Measurements from ENCODE around the gene CYP17A1. TPM values are rescaled to one million over a fixed set of nuclear protein-coding genes. Genes with fewer than 3 reads are reported as not detected.
"Not testable (repeated sequence)": the region's sequence is repeated elsewhere in the genome, so short reads cannot be mapped to it uniquely, and the experiment has no call there.

CYP17A1 gene
- polyA plus RNA-seq, 1 donor = 0.60 TPM

GRCh38 chr10:102835007-102835482, 2.2 kb downstream of the CYP17A1 start:
- peaks cover 12% of the 10 kb centered on the region for H3K9me3 ChIP-seq (ENCODE audit: control insufficient read depth, low read depth, low read length)
- H3K27me3 ChIP-seq (ENCODE audit: control insufficient read depth, insufficient read depth, low read length) = no peaks in the 10 kb centered on the region
- no peaks in the 10 kb centered on the region for H3K36me3 ChIP-seq (ENCODE audit: control insufficient read depth, insufficient read depth, low read length)
- H3K27ac ChIP-seq (ENCODE audit: low read length) = no peak overlapping the region
- no peak overlapping the region for H3K4me3 ChIP-seq (ENCODE audit: low read length)
- peaks cover 2% of the 10 kb centered on the region for H3K4me1 ChIP-seq (ENCODE audit: control insufficient read depth, insufficient read depth, low read length)
- DNase-seq = peak in 1 of 2 donors; percentile 64
- WGBS (ENCODE audit: insufficient coverage, low lambda C conversion rate) = no CpG with 5 or more reads among the region's 11 CpGs

DNA sequence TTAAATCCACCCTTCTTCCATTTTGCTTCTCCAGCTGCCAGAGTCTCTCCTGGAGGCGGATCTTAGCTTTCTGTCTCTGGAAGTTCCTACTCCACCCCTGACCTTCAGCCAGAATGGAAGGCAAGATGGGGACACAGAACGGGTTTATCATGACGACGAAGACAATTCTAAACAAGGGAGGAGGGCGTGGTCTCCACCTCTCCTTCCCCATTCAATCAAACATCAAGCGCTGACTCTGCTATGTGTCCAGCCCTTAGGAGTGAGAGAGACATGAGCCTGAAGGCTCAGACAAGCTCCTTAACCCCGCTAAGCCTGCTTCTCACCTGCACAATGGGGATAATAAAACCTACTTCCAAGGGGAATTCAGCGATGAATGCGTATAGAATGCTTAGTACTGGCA, 3.1 kb downstream of the CYP17A1 start:
- Histone ChIP-seq H3K4me3 (ENCODE audit: low read length) (no peak overlapping the region), H3K27me3 (ENCODE audit: control insufficient read depth, insufficient read depth, low read length) (no peaks in the 10 kb centered on the region), H3K27ac (ENCODE audit: low read length) (no peak overlapping the region), H3K4me1 (ENCODE audit: control insufficient read depth, insufficient read depth, low read length) (peaks cover 2% of the 10 kb centered on the region), H3K36me3 (ENCODE audit: control insufficient read depth, insufficient read depth, low read length) (no peaks in the 10 kb centered on the region), H3K9me3 (ENCODE audit: control insufficient read depth, low read depth, low read length) (peaks cover 12% of the 10 kb centered on the region)
- peak in 1 of 2 donors; percentile 37 for DNase-seq
- WGBS (ENCODE audit: insufficient coverage, low lambda C conversion rate) = 80% methylated on average over 2 of the region's 9 CpGs

GRCh38 chr10:102832987-102833386, 4.2 kb downstream of the CYP17A1 start:
- H3K4me1 ChIP-seq (ENCODE audit: control insufficient read depth, insufficient read depth, low read length) = peaks cover 2% of the 10 kb centered on the region
- H3K27me3 ChIP-seq (ENCODE audit: control insufficient read depth, insufficient read depth, low read length) = no peaks in the 10 kb centered on the region
- no peaks in the 10 kb centered on the region for H3K36me3 ChIP-seq (ENCODE audit: control insufficient read depth, insufficient read depth, low read length)
- no CpG with 5 or more reads among the region's 4 CpGs for WGBS (ENCODE audit: insufficient coverage, low lambda C conversion rate)
- DNase-seq = no peak
- peaks cover 9% of the 10 kb centered on the region for H3K9me3 ChIP-seq (ENCODE audit: control insufficient read depth, low read depth, low read length)
- no peak overlapping the region for H3K4me3 ChIP-seq (ENCODE audit: low read length)
- H3K27ac ChIP-seq (ENCODE audit: low read length) = no peak overlapping the region

- Histone ChIP-seq H3K27me3 (ENCODE audit: control insufficient read depth, insufficient read depth, low read length) (no peaks in the 10 kb centered on the region), H3K36me3 (ENCODE audit: control insufficient read depth, insufficient read depth, low read length) (no peaks in the 10 kb centered on the region), H3K27ac (ENCODE audit: low read length) (no peak overlapping the region), H3K9me3 (ENCODE audit: control insufficient read depth, low read depth, low read length) (peaks cover 2% of the 10 kb centered on the region), H3K4me3 (ENCODE audit: low read length) (no peak overlapping the region), H3K4me1 (ENCODE audit: control insufficient read depth, insufficient read depth, low read length) (peaks cover 2% of the 10 kb centered on the region)
- DNase-seq = no peak
- WGBS (ENCODE audit: insufficient coverage, low lambda C conversion rate) = no CpG with 5 or more reads among the region's 14 CpGs
These were observed 5.0 kb downstream of the CYP17A1 start for GRCh38 chr10:102832248-102832647.

DNA sequence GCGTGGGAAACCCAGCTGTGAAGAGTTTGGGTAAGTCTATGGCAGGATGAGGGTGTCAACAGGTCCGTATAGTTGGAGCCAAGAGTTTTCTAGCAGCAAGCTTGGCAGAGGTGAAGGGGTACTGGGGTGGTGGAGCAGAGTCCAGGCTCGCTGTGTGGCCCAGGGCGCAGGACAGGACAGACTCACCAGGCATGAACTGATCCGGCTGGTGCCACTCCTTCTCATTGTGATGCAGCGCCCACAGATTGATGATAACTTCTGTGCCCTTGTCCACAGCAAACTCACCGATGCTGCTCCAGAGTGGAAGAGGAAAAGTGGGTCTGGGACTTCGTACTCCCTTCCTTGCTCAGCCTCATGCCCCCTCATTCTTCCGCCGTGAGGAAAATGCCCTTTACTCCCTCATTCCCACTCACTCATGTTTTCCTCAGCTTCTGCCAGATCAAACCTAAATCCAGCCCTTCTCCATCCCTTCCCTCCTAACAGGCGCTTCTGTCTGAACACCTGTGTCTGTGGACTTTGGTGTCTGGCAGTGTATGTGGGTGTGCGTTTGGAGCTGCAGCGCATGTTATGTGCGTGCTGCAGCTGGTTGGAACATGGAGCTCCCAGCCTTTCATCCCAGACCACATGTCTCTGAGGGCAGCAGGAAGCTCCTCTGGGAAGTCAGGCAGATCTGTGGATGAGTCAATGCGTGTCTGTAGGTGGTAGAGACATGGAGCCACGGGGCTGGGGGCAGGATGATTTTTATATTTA, 5.7 kb downstream of the CYP17A1 start:
- peaks cover 2% of the 10 kb centered on the region for H3K4me1 ChIP-seq (ENCODE audit: control insufficient read depth, insufficient read depth, low read length)
- no peaks in the 10 kb centered on the region for H3K27me3 ChIP-seq (ENCODE audit: control insufficient read depth, insufficient read depth, low read length)
- H3K4me3 ChIP-seq (ENCODE audit: low read length) = no peak overlapping the region
- DNase-seq = peak; percentile 56 to 71
- no peaks in the 10 kb centered on the region for H3K36me3 ChIP-seq (ENCODE audit: control insufficient read depth, insufficient read depth, low read length)
- WGBS (ENCODE audit: insufficient coverage, low lambda C conversion rate) = no CpG with 5 or more reads among the region's 16 CpGs
- H3K9me3 ChIP-seq (ENCODE audit: control insufficient read depth, low read depth, low read length) = no peaks in the 10 kb centered on the region
- H3K27ac ChIP-seq (ENCODE audit: low read length) = no peak overlapping the region

DNA sequence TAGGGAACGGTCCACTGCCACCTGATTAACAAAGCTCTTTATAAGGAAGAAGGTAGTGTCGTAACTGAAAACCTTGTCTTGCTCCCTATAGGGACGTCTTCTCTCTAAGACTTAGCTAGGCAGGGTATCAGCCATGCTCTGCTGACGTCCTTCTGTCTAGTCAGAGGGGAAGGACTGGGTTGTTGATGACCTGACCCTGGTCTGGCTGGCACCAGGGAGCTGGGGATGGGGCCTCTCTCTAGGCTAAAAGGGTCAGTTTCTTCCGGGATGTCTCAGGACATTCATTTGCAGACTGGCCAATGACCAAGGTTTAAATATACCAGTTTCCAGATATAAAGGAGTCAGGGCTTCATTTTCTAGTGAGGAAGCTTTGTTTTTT, 9.6 kb downstream of the CYP17A1 start:
- no peak overlapping the region for H3K4me3 ChIP-seq (ENCODE audit: low read length)
- H3K27me3 ChIP-seq (ENCODE audit: control insufficient read depth, insufficient read depth, low read length) = no peaks in the 10 kb centered on the region
- no peaks in the 10 kb centered on the region for H3K4me1 ChIP-seq (ENCODE audit: control insufficient read depth, insufficient read depth, low read length)
- H3K27ac ChIP-seq (ENCODE audit: low read length) = no peak overlapping the region
- WGBS (ENCODE audit: insufficient coverage, low lambda C conversion rate) = no CpG with 5 or more reads among the region's 5 CpGs
- H3K9me3 ChIP-seq (ENCODE audit: control insufficient read depth, low read depth, low read length) = no peaks in the 10 kb centered on the region
- DNase-seq = no peak
- no peaks in the 10 kb centered on the region for H3K36me3 ChIP-seq (ENCODE audit: control insufficient read depth, insufficient read depth, low read length)

GRCh38 chr10:102826148-102826796, 10.9 kb downstream of the CYP17A1 start:
- Histone ChIP-seq H3K4me3 (ENCODE audit: low read length) (no peak overlapping the region), H3K9me3 (ENCODE audit: control insufficient read depth, low read depth, low read length) (no peaks in the 10 kb centered on the region), H3K36me3 (ENCODE audit: control insufficient read depth, insufficient read depth, low read length) (no peaks in the 10 kb centered on the region), H3K27ac (ENCODE audit: low read length) (no peak overlapping the region), H3K4me1 (ENCODE audit: control insufficient read depth, insufficient read depth, low read length) (no peaks in the 10 kb centered on the region), H3K27me3 (ENCODE audit: control insufficient read depth, insufficient read depth, low read length) (no peaks in the 10 kb centered on the region)
- WGBS (ENCODE audit: insufficient coverage, low lambda C conversion rate) = no CpG with 5 or more reads among the region's 9 CpGs
- DNase-seq = no peak

DNA sequence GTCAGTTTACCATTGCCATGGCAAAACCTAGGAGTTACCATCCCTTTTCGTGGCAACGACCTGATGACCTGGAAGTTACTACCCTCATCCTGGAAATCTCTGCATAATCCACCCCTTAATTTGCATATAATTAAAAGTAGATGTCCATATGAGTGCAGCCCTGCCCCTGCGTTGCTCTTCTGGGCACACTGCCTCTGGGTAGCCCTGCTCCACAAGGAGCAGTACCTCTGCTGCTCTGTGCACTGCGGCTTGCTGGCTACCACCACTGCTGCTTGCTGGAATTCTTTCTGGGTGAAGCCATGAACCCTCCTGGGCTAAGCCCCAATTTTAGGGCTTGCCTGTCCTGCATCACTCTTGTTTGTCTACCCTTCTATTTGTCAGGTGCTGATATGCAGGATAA, 12.5 kb downstream of the CYP17A1 start:
- Histone ChIP-seq H3K36me3 (ENCODE audit: control insufficient read depth, insufficient read depth, low read length) (no peaks in the 10 kb centered on the region), H3K27ac (ENCODE audit: low read length) (no peak overlapping the region), H3K4me1 (ENCODE audit: control insufficient read depth, insufficient read depth, low read length) (no peaks in the 10 kb centered on the region), H3K27me3 (ENCODE audit: control insufficient read depth, insufficient read depth, low read length) (no peaks in the 10 kb centered on the region), H3K9me3 (ENCODE audit: control insufficient read depth, low read depth, low read length) (no peaks in the 10 kb centered on the region), H3K4me3 (ENCODE audit: low read length) (no peak overlapping the region)
- WGBS (ENCODE audit: insufficient coverage, low lambda C conversion rate) = no CpG with 5 or more reads among the region's 4 CpGs
- DNase-seq = no peak

- H3K9me3 ChIP-seq (ENCODE audit: control insufficient read depth, low read depth, low read length) = no peaks in the 10 kb centered on the region
- WGBS (ENCODE audit: insufficient coverage, low lambda C conversion rate) = no CpG with 5 or more reads among the region's 12 CpGs
- no peaks in the 10 kb centered on the region for H3K27me3 ChIP-seq (ENCODE audit: control insufficient read depth, insufficient read depth, low read length)
- DNase-seq = no peak
- H3K36me3 ChIP-seq (ENCODE audit: control insufficient read depth, insufficient read depth, low read length) = no peaks in the 10 kb centered on the region
- H3K4me3 ChIP-seq (ENCODE audit: low read length) = no peak overlapping the region
- no peak overlapping the region for H3K27ac ChIP-seq (ENCODE audit: low read length)
- no peaks in the 10 kb centered on the region for H3K4me1 ChIP-seq (ENCODE audit: control insufficient read depth, insufficient read depth, low read length)
These were observed 15.0 kb downstream of the CYP17A1 start for GRCh38 chr10:102822222-102822621.

DNA sequence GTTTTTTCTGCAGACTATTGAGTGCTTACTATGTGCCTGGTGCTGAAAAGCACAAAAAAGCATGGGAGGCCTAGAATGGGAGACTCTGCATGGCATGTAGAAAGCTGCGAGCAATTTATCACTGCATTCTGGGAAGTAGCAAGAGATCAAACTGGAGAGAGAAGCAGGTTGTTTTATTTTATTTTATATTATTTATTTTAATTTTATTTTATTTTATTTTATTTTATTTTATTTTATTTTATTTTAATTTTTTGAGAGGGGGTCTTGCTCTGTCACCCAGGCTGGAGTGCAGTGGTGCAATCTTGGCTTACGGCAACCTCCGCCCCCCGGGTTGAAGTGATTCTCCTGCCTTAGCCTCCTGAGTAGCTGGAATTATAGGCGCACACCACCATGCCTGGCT, 17.2 kb downstream of the CYP17A1 start:
- DNase-seq; H3K4me3 ChIP-seq (ENCODE audit: low read length); H3K4me1 ChIP-seq (ENCODE audit: control insufficient read depth, insufficient read depth, low read length); H3K9me3 ChIP-seq (ENCODE audit: control insufficient read depth, low read depth, low read length); H3K36me3 ChIP-seq (ENCODE audit: control insufficient read depth, insufficient read depth, low read length); H3K27me3 ChIP-seq (ENCODE audit: control insufficient read depth, insufficient read depth, low read length); H3K27ac ChIP-seq (ENCODE audit: low read length): not testable (repeated sequence)
- 100% methylated on average over 2 of the region's 5 CpGs for WGBS (ENCODE audit: insufficient coverage, low lambda C conversion rate)

Measured in large intestine (tissue), 3 donors.